GM19043 (cell line): ENCODE results near the gene GPR39.

ENCODE experiments used
- ATAC-seq: cut with Tn5 transposase; IDR thresholded peaks from one replicate; pipeline ENCODE4 v1.9.1; 2021; ENCODE audit warnings: low read depth; ENCODE audit not compliant: unreplicated experiment

The GPR39 gene

DNA sequence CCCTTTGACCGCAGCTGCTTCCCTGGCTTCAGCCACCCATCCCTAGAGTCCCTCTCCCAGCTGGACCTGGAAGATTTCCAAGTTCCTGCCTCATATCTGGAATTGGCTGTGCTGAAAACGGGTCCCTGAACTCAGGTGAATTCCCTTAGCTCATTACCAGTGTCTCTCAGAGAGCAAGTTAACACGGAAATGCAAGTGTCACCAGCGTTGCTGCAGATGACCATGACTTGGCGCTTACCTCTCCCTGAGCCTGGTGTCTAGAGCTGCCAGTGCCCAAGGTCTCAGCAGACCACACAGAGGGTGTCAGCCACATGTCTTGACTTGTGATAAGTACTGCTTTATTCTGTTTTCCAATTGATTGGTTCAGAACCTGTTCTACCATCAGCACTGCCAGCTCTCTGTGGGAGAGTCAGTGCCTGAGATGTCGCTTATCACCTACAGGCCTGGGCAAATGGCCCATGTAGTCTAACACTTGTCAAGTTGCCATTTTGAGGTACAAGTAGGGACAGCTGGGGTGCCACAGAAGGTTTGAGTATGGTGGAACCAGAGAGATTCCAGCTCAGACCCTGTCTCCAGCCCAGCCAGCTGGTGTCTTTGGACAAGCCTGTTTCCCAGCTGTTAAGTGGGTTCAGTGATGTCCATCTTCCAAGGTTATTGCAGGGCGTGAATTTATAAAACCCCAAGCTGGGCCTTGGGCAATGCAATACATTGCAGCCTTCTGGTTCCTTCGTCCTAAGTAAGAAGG, 204.7 kb downstream of the GPR39 start:
- ATAC-seq: no peak

DNA sequence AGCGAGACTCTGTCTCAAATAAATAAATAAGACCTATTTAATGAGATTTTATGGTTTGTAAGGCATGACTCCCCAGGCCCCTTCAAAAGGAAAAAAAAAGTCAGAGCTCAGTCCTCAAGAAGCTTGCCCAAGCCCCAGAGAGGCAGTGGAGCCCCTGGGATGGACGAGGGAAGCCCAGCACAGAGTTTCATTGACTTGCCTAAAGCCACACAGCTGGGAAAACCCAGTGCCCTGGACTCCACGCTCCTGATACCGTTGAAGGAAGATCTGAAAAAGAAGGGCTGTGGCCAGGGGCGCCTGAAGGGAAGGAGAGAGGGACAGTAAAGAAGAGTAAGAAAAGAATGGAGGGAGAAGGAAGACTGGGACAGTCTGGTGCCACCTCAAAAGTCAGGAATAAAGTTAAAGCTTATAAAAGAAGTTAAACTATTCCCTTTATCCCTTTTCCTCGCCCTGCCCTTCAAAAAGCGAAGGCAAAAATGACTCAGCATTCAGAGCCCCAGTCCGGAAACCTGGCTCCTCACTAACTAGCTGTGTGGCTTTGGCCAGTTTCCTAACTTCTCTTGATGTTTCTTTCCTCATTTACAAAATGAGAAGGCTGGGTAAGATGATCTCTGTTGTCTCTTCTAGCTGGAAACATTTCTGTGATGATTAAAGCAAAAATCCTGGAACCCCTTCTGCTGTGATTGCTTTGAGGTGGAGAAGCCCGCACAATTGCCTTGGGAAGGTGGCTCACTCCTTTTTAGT, 206.7 kb downstream of the GPR39 start:
- no peak for ATAC-seq

DNA sequence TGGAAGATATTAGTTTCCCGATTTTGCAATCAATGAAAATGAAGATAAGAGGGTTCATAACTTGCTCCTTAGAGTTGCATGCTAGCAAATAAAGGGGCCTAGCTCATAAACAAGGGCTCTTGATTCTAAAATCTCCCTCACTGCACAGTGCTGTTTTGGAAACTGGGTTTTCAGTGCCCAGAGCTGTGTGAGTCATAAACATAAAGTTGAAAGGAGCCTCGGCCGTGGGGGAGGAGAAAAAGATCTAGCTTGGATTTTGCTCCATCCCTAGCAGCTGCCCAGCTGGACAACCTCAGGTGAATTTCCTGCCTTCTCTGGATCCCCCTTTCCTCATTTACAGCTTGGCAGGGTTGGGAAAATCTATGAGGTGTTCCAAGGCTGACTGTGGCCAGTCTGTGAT, 210.9 kb downstream of the GPR39 start:
- no peak for ATAC-seq

DNA sequence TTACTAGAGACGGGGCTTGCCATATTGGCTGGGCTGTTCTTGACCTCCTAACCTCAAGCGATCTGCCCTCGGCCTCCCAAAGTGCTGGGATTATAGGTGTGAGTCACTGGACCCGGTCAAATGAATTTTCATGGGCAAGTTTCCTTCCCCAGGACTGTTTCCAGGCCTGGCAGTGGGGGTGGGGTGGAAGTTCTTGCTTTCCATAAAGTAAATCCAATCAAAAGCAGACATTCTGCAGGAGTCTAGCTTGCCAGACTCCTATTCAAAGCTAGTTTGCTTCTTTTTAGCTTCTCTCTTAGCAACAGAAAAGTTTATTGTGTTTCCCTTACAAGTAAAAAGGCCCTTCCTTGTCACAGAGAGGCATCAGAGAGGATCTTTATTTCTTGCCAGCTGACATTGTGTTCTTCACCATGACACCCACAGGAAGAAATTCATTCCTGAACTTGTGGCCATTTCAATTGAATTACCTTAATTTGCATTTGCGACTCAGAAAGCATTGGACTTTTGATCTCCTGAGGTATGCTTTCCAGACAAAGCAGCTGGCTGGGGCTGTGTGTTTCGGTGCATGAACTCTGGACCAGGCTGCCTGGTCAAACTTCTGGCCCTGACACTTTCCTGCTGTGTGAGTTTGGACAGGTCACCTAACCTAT, 215.5 kb downstream of the GPR39 start:
- ATAC-seq: no peak

DNA sequence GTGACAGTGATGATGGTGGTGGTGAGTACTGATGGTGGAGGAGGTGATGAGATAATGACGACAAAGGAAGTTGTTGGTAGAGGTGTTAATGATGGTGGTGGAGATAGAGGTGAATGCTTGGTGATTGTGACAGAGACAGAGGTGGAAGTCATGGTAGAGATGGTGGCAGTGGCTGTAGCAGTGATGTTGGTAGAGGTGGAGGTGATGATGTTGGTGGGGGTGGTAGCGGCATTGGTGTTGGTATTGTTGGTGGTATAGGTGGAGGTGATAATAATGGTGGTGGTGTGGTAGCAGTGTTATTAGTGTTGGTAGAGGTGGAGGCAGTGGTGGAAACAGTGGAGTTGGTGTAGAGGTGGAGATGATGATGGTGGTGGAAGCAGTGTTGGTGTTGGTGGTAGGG, 217.0 kb downstream of the GPR39 start:
- ATAC-seq: no peak

DNA sequence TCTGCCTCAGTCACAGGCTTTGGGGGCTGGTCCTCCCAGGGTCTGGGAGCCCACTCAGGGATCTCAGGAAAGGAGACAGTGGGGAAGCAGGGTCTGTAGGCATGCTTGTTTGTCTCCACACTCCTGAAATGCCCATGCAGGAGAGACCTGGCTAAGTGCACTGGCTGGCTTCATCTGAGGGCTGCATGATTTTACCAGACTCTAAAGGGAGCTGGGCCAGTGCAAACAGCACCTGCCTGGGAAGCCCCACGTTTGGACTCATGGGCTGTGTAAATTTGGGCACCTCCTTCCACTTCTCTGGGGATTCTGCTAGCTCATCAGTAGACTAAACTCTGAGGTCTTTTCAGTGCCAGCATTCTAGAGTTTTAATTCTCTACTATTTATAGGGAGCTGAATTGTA, 219.7 kb downstream of the GPR39 start:
- no peak for ATAC-seq

DNA sequence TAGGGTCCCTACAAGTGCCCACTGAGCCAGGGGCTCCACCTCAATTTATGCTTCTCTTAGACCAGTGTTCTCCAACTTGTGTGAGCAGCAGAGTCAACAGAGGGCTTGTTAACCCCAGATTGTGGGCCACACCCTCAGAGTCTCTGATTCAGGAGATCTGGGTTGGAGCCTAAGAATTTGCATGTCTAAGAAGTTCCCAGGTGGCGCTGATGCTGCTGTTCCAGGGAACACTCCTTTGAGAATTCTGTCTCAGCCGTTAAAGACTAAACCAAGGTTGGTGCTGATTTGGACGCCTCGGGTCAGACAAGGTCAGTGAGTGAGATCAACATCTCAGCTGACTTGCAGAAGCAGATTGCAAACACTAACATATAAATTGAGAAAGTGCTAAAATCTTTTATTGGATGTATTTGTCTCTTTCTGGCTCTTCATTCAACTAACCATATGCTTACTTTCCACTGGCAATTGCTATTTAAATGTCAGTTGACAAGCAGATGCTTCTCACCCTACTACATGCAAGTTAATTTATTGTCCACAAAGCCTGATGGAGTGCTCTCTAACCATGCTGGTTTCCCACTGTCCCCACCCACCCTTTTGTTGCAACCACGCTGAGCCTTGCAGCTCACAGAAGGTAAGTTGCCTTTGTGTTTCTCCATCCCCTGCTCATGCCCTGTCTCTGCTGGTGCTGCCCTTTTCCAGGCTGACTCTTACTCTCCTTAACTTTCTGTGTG, 221.9 kb downstream of the GPR39 start:
- ATAC-seq: no peak

DNA sequence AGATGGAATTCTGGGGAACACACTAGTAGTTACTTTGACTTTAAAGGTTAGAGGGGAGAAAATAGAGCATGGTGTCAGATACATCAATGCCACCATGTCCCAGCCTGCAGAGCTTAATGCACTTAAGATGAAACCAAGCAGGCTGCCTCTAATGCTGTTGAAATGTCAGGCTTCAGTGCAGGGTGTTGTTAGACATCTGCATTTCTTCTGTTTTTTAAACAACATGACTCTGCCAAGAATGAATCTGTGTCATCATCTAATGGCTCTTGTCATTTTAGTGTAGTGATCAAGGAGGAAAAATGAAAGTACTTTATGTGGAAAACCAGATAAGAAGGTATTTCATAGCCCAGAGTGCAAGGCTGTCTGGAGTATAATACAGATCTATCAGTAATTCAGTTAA, 223.5 kb downstream of the GPR39 start:
- ATAC-seq: no peak

DNA sequence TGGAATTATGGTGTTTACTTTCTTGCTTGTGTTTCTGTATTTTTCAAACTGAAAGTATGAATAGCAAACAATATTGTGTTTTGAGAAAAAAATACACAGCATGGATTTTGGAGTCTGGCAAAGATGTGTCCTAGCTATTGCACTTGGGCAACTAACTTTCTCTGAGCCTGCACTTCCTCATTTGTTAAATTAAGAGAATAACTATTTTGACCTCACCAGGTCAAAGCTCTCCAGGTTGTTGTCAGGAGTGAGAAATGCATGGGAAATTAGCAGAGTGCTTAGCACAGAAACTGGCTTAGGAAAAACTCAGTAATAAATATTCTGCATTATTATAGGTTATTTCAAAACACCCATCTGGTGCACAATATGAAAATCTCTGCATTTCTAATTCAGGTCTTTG, 225.2 kb downstream of the GPR39 start:
- no peak for ATAC-seq

DNA sequence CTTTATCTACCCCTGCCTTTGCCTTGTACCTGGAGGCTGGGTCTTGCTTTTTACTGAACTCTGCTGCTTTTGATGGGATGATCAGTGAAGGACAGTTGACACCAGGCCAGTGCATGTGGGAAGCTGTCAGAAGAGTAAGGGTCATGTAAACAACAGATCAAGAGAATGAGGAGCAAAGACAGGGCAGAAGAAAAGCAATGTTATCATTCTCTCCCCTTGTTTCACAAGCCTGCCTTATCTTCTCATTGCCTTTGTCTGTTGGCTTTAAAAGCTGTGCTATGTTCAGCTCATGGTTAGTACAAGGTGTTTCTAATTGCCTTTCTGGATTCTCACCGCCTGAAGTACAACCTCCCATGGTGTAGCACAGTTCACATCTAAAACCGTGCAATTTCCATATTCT, 225.8 kb downstream of the GPR39 start:
- no peak for ATAC-seq

DNA sequence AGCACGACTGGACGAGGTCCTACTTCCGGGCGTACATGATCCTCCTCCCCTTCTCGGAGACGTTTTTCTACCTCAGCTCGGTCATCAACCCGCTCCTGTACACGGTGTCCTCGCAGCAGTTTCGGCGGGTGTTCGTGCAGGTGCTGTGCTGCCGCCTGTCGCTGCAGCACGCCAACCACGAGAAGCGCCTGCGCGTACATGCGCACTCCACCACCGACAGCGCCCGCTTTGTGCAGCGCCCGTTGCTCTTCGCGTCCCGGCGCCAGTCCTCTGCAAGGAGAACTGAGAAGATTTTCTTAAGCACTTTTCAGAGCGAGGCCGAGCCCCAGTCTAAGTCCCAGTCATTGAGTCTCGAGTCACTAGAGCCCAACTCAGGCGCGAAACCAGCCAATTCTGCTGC, 228.6 kb downstream of the GPR39 start:
- ATAC-seq: no peak

DNA sequence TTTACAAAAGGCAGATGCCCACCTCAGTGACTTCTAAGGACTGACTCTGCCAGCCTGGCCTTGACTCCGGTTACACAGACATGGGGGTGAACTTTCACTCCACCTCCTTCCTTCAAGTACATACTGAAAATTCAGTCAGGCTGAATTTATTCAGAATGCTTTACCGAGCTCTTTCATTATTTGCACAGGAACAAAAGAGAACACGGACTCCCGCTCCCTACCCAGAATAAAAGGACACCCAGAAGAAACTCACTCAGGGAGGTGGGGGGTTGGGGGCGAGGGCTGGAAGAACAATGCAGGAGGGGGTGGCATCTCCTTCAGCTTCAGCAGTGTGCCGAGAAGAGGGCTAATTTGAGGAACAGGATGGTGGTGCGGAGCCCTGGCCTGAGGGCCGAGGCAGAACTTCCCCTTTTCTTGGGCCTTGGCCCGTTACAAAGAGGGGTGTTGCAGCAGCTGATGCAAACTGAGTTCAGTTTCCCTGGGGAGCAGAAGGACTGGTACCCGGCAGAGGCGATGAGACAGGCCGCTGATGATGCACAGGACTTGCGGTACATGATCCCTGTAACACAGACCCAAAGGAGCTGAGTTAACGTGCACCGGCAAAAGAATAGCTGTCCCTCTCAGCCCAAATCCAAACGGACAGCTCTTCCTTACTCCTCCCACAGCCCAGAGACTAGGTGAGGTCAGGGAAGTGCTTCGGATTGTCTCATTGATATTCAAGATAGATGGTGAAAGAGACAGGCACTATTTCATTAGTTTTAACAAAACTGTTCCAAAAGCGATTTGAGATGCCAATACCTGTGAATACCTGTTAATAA, 229.3 kb downstream of the GPR39 start:
- ATAC-seq: no peak

DNA sequence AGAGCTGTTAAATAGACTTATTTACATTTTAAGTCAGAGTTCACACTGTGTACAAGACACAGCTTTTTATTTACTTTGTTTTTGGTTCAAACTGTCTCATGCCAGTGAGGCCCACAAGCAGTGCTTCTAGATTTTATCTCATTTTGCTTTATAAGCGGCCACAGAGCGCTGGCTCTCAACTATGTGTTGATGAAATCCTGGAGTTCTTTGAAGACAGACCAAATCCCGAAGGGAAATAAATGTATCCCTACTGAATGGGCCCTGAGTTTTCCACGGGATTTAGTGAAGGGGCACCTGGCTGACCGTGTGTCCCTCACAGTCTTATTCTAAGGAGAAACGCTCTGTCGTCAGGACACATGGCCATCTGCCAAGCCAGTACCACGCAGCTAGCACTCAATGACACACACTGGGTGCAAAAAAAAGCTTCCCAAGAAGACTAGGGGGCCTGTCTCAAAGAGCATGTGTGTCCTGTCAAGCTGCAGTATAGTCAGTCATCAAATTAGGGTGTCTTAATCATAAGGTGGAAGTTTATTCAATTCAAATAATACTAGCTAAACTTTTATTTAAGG, 230.0 kb downstream of the GPR39 start:
- ATAC-seq: no peak

DNA sequence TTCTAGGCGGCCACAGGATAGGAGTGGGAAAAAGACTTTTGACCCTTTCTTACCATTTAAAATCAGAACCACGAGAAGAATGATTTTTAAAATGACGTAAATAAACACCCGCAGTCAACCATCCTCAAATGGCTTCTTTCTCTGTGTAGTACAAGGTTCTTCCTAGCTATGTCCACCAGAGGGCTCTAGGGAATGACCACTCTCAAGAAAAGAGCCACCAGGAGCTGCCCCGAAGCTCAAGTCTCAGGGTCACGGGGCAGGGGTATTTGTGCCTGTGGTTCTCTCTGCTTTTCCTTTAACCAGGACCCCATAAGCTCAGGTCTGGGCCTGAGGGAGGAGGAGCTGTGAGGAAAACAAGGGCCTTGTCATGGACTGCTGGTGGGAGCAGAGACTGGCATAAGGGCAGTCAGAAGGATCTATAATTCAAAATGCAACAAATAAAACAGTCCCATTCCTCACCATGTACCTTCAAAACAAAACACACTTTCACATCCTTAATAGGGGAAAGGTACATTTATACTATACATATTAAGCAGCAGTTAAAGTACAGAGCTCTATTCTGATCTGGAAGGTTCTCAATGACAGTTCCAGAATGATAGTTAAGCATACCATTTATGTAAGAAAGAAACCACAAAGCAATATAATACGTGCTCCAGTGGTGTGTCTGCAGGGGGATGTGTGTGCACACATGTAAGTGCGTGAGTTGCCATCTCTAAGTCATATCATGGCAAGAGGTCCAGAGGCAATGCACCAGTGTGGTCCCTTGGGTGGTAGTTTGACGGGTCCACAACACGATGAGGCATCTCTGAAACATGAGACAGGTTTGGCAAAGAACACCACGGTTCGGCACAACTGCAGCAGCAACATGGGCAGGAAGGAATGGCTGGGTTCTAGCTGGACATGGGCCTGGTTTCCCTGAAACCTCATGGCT, 234.8 kb downstream of the GPR39 start:
- no peak for ATAC-seq

DNA sequence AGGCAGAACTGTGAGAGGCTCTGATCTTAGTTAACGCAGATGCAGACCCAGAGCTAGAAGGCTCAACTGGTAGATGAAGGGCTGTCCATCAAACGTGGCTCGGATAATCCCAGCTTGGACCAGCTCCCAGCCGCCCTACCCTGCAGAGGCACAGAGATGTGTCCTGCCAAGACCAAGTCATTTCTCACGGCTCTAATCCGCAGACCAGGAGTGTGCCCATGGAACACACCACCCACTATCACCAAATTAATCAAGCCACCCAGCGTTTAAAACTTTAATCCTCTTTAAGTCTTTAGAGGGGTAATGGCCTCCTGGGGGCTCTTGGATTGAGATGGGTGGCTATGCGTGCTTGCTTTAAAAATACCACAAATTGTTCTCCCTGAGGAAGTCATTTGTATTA, 235.9 kb downstream of the GPR39 start:
- no peak for ATAC-seq

DNA sequence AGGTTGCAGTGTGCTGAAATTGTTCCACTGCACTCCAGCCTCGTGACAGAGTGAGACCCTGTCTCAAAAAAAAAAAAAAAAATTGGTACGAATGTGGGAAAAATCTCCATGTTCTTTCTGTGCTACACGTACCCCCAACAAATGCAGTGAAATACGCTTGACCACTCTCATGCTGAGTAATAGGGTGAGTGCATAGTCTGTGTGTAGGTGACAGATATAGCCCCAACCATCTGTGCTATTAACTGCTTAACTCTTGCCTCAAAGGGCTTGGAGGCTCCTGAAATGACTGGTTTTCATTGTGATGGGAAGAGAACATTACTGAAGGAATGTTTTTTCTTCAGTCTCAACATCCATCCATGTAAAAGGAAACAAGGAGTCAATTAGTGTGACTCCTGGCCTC, 237.7 kb downstream of the GPR39 start:
- no peak for ATAC-seq

DNA sequence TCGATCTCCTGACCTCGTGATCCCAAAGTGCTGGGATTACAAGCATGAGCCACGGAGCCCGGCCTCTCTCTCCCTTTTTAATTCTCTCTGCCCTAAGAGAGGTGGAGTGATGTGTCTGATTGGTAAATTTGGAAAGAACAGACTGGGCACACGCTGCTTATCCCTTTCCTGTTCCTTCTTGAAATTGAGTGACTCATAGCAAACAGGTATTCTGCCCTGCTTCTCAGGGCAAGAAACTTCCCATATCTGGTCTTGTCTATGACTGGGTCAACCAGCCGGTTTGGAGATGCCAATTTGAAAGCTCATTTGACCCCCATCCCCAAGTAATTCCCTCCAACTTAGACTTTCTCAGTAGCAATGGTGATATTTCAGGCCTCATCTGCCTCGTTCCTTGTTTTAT, 238.4 kb downstream of the GPR39 start:
- ATAC-seq: no peak

DNA sequence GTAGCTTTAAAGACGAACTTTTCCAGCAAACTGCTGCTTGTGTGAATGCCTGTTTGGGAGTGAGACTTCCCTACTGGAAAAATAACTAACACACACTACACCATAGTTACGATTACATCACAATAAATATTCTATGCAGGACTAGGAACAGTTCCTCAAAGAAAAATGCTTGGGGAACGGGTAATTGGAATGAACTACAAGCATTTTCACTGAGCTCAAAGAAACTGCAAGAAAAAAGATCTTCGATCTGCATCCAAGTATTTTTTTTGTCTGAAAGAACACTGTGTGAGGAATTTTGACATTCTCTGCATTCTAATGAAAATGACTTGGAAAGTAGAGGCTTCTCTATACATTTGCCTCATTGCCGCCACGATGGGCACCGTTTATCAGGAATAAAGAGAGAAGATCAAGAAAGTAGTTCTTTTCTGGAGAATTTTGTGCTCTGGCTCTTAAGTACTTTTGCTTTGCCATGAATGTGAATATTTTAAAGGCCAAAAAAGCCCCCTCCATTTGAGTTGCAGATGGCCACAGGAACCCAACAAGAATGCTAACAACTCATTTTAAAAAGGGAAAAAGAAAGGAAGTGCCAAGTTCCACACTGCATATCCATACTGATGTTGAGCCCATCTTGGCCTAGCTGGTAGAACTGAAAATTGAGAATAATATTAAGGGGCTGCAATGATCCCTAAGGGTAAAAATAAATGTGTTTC, 239.8 kb downstream of the GPR39 start:
- no peak for ATAC-seq
